GM19324 (cell line): ENCODE results near the gene KCNA4.
"Not testable (repeated sequence)": the region's sequence is repeated elsewhere in the genome, so short reads cannot be mapped to it uniquely, and the experiment has no call there.

Source experiments
- ATAC-seq: cut with Tn5 transposase; IDR thresholded peaks from one replicate; pipeline ENCODE4 v1.9.1; 2021; ENCODE audit warnings: mild to moderate bottlenecking, moderate library complexity; ENCODE audit not compliant: unreplicated experiment, low FRiP score

The KCNA4 gene

GRCh38 chr11:30000986-30001750 is 15.7 kb downstream of the KCNA4 start:
- ATAC-seq: no peak

- no peak for ATAC-seq
Measured at GRCh38 chr11:29996016-29996415, 20.8 kb downstream of the KCNA4 start.

- ATAC-seq: no peak
Measured at GRCh38 chr11:29989174-29989970, 27.5 kb downstream of the KCNA4 start.

- no peak for ATAC-seq
Measured at GRCh38 chr11:29985248-29985647, 31.6 kb downstream of the KCNA4 start.

GRCh38 chr11:29984544-29984943 is 32.3 kb downstream of the KCNA4 start:
- no peak for ATAC-seq

GRCh38 chr11:29978549-29978948 is 38.3 kb downstream of the KCNA4 start:
- no peak for ATAC-seq

GRCh38 chr11:29975580-29975979 is 41.2 kb downstream of the KCNA4 start:
- ATAC-seq: not testable (repeated sequence)

- no peak for ATAC-seq
Measured at GRCh38 chr11:29963796-29964195, 53.0 kb downstream of the KCNA4 start.

GRCh38 chr11:29963036-29963435 is 53.8 kb downstream of the KCNA4 start:
- no peak for ATAC-seq

GRCh38 chr11:29962243-29962642 is 54.6 kb downstream of the KCNA4 start:
- ATAC-seq: no peak
